NOMO-1 treated with dmso at 0.1 percent for 144 hours (cell line): ENCODE results near the gene TRAPPC11.
"Not testable (repeated sequence)": the region's sequence is repeated elsewhere in the genome, so short reads cannot be mapped to it uniquely, and the experiment has no call there.

Source experiments
- DNase-seq: peaks from one replicate; lab custom pipeline; 2025; ENCODE audit not compliant: unreplicated experiment; lab: John Stamatoyannopoulos, UW

Gene TRAPPC11

DNA sequence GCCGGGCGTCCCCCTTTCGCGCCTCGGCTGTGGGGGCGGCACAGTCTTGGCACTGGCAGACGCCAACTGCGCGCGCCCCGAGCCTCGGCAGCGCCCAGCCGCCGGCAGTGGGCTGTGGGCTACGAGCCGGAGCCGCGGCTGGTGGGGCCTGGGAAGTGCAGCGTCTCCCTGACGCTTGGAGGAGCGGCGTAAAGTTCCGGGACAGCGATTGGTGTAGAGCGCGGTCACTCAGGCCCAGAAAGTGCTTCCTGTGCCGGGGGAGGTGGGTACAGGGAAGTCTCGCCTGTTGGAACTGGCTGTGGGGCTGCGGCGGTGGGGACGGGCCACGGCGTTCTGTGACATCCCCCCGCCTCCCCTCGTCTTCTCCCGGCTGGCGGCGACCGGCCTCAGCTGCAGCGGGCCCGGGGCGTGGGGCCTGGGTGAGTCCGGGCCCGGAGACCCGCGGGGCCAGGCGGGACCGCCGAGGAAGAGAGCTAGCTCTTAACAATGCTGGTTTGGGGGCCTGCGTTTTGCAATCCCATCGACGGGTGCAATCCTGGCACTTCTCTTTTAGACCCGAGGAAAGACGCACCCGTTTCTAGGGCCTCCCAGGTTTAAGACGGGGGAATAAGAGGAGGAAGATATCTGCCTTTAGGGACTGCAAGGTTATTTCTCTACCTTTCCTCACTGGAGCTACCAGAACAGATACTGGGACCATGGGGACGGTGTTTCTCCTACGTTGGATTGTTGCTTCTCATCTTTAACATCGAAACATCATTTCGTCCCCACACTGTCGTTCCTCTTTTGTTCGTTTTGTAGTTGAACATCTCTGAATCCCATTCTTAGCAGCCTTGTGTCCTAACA, at the start of gene TRAPPC11, which contains the start of gene RWDD4:
TSS of gene TRAPPC11 (plus strand) at position 265 of the 843 bp plus-strand sequence. CDS start 4,575 bp downstream, outside the sequence.
TSS of gene RWDD4 (minus strand) at position 157 of the 843 bp plus-strand sequence. CDS start 233 bp downstream, outside the sequence.
- peak; percentile 96 for DNase-seq

DNA sequence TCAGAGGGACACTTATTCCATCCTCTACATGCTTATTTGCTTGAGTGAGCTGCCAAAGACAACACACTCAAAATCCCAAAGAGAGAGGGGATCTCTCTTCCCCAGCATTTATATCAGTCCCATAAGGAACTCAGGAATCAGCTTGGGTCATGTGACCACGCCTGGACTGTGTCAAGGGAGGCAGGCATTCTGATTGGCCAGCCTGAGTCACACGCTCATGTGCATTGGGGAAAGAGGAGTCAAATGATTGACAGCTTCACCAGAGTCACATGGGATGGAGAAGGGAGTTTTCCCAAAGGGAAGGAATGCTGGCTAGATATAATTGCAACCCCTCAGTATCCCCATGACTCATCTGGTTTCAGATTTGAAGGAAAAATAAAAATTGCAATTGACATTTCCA, 49.1 kb upstream of the TRAPPC11 start:
- DNase-seq: no peak

DNA sequence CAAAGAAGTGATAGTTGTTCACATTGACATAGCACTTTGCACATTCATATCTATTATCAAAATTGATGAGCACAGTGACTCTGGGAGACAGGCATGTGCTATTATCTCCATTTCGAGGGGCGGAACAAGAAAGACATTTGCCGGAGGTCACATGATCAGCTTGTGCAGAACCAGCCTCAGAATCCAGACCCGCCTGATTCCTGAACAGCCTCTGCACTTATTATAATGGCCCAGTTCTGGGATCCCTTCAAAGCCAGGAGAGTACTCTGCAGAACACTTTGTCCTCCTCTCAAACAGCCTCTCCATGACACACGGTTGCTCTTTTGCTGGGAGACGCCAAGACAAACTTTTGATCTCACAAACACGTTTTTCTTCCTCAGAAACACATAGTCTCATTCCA, 48.5 kb upstream of the TRAPPC11 start:
- DNase-seq: no peak

DNA sequence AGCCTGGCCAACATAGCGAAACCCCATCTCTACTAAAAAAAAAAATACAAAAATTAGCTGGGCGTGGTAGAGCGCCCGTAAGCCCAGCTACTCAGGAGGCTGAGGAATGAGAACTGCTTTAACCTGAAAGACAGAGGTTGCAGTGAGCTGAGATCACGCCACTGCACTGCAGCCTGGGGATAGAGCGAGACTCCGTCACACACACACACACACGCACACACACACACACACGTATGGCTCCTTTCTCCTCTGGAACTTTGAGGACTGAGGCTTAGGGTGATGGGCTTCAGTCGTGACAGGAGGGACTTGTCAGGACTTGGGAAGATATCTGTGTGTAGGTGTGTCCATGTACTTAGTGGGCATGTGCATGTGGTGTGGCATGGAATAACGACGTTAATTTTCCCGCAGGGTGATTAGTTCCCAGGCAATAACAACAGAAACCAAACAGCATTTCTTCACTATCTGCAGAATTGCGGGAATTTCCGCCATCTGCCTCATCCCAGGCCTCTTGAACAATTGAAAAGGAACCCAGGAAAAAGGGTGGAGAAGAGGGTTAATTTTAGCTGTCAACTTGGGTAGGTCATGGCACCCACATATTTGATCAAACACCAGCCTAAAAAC, 47.8 kb upstream of the TRAPPC11 start:
- DNase-seq: no peak

DNA sequence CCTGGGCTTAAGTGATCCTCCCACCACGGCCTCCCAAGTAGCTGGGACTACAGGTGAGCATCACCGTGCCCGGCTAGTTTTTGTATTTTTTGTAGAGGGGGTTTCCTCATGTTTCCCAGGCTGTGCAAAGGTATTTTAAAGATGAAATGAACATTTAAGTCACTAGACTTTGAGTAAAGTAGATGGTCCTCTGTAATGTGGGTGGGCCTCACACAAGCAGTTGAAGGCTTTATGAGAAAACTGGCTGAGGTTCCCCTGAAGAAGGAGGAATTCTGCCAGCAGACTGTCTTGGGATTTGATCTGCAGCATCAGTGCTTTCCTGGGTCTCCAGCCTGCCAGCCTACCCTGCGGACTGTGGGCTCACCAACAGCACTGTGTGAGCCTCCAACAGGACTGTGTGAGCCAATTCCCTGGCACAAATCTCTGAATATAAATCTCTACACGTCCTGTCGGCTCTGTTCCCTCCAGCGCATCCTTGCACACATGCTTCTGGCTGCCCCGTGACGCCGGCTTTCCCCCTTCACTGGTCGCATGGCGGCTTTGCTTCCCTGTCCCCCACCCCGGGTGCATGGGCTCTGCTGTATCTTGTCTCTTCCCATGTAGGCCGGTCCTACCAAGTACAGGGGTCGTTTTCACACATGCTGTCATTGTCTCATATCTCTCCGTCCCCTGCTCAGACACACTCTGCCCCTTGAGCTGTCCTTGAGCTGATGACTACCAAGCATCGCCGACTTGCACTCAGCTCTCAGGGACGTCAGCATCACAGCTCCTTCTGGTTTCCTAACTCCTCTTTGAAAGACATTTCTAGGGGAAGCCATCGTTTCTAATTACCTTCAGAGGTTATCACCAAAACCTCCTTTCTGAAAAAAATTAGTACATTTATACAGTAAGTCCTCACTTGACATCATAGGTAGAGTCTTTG, 46.5 kb upstream of the TRAPPC11 start:
- DNase-seq: no peak

DNA sequence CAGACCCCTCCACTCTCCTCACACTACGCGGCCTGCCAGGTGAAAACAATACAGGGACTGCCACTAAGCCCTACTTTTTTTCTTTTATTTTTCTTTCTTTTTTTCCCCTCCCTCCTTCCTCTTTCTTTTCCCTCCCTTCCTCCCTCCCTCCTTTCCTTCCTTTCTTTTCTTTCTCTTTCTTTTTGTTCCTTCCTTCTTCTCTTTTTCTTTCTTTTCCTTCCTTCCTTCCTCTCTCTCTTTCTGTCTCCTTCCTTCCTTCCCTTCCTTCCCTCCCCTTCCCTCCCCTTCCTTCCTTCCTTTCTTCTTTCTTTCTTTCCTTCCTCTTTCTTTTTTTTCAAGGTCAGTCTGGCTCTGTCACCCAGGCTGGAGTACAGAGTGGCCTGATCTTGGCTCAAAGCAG, 42.0 kb upstream of the TRAPPC11 start:
- DNase-seq: no peak

DNA sequence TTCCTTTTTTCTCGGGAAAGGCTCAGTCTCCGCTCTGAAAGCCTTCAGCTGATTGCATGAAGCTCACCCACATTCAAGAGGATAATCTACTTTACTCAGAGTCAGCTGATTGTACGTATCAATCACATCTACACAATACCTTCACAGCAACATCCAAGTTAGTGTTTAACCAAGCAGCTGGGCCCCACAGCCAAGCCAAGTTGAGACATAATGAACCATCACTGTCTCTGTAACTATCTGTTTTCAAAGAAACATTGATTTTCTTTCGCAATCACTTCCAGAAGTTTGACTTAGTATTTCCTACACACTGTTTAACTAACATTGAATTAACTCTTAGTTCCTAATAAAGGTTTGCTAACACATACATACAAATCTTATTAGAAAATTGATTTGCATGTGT, 40.4 kb upstream of the TRAPPC11 start:
- no peak for DNase-seq

DNA sequence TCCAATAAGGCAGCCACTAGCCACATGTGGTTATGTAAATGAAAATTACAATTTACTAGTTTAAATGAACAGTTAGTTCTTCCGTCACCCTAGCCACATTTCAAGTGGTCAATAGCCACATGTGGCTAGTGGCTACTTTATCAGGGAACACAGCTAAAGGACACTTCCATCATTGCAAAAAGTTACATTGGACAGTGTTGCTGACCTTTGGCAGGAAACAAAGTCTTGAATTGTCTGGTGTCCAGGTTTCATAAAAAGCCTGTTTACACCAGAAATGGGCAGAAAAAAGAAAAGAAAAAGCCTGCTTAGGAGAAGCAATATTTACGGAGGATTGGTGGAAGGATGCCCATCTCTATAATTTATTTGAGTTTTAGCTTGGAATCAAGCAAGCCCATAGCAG, 38.7 kb upstream of the TRAPPC11 start:
- no peak for DNase-seq

DNA sequence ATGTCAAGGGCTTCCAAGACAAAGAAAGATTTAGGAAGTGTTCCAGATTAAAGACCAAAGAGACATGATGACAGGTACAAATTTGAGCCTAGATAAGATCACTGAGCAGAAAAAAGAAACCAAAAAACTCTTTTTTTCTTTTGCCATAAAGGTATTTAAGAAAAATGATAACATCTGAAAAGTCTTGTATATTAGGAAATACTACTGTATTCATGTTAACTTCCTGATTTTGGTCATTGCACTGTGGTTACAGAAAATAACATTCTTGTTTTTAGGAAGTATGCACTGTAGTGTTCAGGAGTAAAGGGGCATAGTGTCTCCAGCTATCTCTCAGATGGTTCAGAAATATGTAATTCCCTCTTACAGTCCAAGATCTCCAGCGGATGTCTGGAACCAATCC, 37.2 kb upstream of the TRAPPC11 start:
- peak; percentile 52 for DNase-seq

DNA sequence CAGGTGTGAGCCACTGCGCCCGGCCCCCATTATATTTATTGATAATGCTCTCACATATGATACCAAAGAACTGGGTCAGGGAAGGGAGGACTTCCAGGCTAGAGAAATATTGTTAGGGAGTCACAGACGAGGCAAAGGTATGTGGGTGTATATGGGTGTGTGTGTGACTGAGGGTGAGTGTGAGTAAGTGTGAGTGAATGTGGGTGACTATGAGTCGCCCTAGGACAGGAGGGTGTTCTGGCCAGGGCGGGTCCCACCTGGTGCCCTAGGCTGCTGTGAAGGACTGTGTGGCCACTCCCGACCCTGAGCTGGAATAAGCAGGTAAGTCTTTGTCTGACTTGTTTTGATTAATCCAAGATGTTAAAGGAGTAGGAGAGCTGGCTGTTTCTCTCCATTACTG, 34.5 kb upstream of the TRAPPC11 start:
- no peak for DNase-seq

DNA sequence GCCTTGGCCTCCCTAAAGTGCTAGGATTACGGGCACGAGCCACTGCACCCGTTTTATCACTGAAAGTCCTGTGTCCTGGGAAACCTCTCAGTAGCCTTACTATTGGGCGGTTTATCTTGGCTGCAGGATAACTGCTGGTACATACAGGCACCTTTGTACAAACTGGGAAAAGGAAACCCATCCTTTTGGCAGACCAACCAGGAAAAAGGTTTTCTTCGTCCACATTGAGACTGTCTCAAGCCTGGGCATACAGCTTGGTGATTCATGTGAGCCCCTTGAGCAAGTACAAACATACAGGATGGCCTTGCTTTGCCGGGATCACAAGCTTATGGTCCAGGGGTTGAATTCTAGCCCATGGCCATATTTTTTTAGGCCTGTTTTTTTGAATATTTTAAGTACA, 32.9 kb upstream of the TRAPPC11 start:
- no peak for DNase-seq

DNA sequence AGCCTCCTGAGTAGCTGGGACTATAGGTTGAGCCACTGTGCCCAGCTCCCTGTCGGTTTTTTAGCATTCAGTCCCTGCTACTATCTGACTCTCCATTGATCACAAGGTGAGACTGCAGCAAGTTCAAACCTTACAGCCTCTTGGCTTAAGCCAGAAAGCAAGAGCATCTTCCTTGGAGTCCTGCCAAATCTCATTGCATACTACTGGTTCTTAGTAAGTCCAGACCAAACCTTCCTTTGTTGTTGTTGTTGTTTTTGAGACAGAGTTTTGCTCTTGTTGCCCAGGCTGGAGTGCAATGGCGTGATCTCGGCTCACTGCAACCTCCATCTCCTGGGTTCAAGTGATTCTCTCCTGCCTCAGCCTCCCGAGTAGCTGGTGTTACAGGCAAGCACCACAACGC, 31.8 kb upstream of the TRAPPC11 start:
- DNase-seq: not testable (repeated sequence)

DNA sequence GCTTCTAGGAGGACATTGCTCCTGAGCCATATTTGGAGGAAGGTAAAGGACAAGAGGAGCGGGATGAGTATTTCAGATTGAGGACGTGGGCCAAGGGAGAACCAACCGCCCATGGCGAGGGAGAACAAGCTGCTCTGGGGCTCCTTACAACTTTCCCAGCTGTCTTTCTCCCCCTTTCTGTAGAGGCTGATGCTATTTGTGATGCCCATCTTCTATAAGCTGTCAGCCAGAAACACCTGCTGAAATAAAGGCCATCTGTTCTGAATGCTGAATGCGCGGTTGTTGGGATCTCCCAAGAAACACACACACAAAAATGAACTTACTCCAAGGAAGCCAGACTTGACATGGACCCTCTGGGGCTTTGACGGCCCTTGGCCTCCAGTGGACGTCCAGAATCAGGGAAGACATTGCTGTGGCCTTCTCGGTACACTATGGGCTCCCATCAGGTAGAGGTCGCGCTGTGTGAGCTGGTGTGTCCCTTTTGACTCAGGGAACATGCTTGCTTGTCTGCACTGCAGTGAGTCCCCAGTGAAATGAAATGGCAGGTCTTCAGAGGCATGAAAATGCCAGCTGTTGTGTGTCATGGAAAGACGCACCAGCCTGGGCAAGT, 31.0 kb upstream of the TRAPPC11 start:
- DNase-seq: no peak

DNA sequence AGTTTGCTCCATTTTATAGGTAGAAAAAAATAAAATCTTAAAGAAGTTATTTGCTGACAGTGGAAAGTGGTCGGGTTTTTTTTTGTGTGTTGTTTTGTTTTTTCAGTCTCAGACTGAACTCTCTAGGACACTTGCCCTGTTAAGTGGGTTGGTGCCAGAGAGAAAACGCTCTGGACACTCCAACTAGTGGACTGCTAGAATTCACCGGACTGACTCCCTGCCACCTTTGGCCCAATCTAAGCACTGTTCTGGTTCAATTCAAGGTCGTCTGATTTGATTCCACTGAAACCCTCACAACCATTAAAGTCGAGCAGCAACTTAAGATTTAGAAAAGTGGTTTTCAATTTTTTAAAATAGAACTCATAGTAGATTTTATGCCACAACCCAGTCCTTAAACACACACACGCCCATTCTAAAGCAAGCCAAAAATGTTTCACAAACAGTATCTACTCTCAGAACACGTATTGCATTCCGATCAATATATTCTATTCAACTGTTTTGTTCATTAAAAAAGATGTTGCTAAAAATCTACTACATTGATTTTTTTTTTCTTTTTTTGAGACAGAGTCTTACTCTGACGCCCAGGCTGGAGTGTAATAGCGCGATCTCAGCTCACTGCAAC, 27.4 kb upstream of the TRAPPC11 start:
- DNase-seq: no peak

DNA sequence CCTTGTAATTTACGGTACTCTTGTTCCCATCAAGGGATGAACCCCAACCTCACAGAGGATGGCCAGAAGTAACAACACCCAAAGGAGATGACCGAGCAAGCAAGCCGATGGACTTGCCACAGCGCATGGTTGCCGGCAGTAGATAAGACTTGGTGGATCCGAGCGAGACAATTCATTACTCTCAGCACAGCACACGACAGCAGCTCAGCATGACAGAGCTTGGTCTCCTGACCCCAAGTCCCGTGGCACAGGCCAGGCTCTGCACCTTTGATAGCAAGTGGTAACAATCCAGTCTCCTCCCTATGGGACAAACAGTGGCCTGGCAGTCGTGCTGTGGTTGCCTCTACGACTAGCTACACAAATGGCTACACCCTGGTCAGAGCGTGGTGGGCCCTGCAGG, 26.4 kb upstream of the TRAPPC11 start:
- DNase-seq: no peak

DNA sequence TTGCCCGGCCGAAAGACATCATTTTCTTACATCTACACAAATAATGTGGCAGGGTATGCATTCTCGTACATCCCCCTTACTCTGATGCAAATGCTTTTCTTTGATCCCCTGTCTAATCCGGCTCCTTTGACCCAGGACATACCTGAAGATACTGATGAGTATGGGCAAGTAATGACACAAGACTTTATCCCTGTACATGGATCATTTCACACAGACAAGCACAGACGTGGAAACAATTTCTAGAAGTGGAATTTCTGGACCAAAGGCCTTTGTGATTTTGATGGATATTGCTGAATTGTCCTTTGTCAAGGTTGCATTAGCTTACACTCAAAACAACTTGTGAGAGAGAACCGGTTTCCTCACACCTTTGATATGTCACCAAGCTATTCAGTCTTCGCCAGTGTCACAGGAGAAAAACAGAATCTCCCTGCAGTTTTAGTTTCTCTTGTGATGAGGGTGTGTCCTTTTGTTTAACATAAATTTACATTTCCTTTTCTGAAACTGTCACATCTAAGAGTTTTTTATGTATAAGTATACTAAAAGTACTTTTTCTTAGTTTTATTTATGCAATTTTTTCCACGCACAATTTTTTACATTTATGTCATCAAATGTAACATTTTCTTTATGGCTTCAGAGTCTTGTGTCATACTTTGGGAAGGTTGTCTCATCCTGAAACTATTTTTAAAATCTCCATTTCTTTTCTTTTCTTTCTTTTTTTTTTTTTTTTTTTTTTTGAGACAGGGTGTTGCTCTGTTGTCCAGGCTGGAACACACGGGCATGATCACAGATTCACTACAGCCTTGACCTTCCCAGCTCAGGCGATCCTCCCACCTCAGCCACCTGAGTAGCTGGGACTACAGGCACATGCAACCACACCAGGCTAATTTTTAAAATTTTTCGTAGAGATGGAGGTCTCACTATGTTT, 25.4 kb upstream of the TRAPPC11 start:
- DNase-seq: no peak

DNA sequence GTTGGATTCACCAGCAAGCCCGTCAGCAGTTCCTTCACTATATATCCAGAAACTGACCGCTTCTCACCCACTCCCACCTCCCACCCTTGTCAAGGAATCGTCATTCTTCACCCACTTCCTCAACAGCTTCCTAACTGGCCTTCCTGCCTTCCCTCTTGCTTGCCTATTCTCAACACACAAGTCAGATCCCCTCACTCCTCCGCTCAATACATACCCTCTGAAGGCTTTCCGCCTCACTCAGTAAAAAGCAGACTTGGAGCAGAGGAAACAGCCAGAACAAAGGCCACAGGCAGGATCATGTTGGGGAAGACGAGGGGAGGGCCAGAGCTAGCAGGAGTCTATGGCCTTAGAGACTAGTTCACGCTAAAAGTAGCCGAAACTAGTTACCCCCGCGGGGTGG, 23.8 kb upstream of the TRAPPC11 start:
- DNase-seq: no peak

DNA sequence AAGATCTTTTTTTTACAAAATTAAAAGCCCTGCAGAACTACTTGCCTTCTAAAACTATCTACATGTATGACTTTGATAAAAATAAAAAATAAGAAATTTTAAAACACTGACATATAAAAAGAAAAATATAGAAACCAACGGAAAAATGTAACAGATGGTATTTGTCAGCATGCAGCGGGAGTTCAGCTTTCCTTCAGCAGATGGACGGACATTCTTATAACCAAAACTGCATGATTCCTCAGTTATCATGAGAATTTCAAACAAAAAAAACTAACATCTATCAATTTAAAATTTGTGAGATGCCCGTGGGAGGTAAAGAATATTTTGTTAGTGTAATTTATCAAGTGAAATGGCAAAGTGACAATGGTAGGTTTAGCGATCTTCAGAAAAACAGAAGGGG, 23.4 kb upstream of the TRAPPC11 start:
- DNase-seq: no peak

DNA sequence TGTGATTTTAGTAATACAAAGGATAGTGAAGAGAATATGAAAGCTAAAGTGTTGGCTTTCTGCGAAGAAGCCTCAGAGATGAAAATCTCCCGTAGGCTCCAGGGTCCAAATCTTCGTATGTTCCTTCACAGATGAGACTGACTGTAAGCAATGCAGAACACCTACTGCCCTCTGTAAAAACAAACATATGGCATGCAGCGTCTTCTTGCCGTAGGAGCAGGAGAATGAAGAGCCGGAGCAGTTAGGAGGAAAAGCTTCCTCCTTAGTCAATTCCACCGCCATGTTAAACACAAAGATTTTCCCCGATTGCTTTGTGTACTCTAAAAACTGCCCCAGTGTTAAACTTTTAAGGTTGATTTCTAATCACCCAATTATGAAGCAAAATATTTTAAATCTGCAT, 22.6 kb upstream of the TRAPPC11 start:
- no peak for DNase-seq
